ENCODE data around the gene OR2T8.

DNA sequence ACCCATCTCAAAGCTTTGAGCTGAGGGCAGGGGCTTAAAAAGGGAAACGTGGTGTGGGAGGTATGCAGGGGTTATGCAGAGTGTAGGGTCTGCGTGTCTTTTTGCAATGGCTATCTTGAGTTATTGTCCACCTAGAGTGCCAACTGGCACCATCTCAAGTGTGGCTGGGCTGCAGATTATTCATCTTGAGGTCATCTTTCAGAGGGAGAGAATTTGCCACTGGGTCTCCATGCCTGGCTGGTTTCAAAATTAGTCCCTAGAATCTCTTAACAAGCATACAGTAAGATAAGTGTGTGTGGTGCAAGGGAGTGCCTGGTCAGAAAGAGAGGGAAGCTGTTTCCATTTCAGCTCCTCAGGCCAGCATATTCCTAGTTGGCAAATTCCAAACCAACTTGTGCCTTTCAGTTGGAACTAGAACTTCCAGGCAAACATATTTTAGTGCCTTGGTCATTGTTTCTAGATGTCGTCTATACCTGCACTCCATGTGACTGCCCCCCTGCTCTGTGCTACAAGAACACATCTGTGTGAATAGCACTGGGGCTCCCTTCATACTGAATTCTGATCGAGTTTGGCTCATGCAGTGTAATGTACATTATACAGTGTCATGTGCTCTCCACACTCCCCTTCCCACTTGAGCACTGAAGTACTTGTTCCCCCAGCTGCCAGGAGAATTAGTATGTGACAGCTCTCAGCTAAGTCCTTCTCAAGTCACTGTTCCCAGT is 5.0 kb upstream of the OR2T8 start:
- TF ChIP-seq, protein P1, sequence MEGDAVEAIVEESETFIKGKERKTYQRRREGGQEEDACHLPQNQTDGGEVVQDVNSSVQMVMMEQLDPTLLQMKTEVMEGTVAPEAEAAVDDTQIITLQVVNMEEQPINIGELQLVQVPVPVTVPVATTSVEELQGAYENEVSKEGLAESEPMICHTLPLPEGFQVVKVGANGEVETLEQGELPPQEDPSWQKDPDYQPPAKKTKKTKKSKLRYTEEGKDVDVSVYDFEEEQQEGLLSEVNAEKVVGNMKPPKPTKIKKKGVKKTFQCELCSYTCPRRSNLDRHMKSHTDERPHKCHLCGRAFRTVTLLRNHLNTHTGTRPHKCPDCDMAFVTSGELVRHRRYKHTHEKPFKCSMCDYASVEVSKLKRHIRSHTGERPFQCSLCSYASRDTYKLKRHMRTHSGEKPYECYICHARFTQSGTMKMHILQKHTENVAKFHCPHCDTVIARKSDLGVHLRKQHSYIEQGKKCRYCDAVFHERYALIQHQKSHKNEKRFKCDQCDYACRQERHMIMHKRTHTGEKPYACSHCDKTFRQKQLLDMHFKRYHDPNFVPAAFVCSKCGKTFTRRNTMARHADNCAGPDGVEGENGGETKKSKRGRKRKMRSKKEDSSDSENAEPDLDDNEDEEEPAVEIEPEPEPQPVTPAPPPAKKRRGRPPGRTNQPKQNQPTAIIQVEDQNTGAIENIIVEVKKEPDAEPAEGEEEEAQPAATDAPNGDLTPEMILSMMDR (IDR thresholded peaks at IDR 0.05 in 8 of 11, conservative IDR thresholded peaks at IDR 0.05 in 3 of 11), result no peak
- no peak for TF ChIP-seq POLR2A (IDR thresholded peaks at IDR 0.05)

Measured in spleen (tissue), 7 donors.